H1 (cell line): Measurements from ENCODE around the gene USP20. TPM values are rescaled to one million over a fixed set of nuclear protein-coding genes. Genes with fewer than 3 reads are reported as not detected.

ENCODE experiments used
- EZH2 ChIP-seq: fragments of 200-600 bp; sonication (generic); IDR thresholded peaks from 2 replicates; pipeline ENCODE4 v1.7.1; 2012; ENCODE audit warnings: low read depth, mild to moderate bottlenecking, moderate library complexity, low read length, inconsistent platforms; ENCODE audit not compliant: severe bottlenecking
- GABPA ChIP-seq: IDR thresholded peaks from 2 replicates; pipeline ENCODE4 v1.6.1; 2011; ENCODE audit warnings: mild to moderate bottlenecking, low read length, moderate library complexity, borderline replicate concordance; ENCODE audit not compliant: insufficient read depth
- PHF8 ChIP-seq: fragments of 200-600 bp; sonication (generic); conservative IDR thresholded peaks from 2 replicates; pipeline ENCODE4 v1.7.1; 2012; ENCODE audit warnings: low read depth, mild to moderate bottlenecking, inconsistent platforms, low read length, moderate library complexity
- SIN3A ChIP-seq, 2 experiments: IDR thresholded peaks in 1 of 2; conservative IDR thresholded peaks in 1 of 2; 2 replicates each; pipeline ENCODE4 v1.6.1; 2011 to 2012; ENCODE audit warnings: low read length in 2 of 2, improper control_type of control experiment in 1 of 2, low read depth in 1 of 2, mild to moderate bottlenecking in 1 of 2
- polyA plus RNA-seq, 7 experiments: library from polyadenylated mRNA; depleted of rRNA in 3 of 7; stranded (reverse) in 5 of 7; unstranded in 2 of 7; fragments of >200 nt in 5 of 7; fragments of 200-250 nt in 2 of 7; gene quantifications; 1 replicate in 5 of 7; 2 replicates in 1 of 7; 4 replicates in 1 of 7; pipeline versions ENCODE4 v1.2.1 to v1.2.3, GENCODE V29; 2011 to 2013; ENCODE audit warnings: missing spikeins in 2 of 7, mixed read lengths in 2 of 7
- total RNA-seq: library from RNA; stranded (reverse); fragmentation: NEBNext Ultra II Directional; extraction: Animal tissue kit (Norgen Biotek cat#: 25700); gene quantifications from 2 replicates; pipeline ENCODE4 v1.2.1, GENCODE V29; 2021

Gene USP20
- total and polyA plus RNA-seq, 2 of the 8 experiments (the other 6 are each of a cell fraction or from before 2014, with no cell fraction given), result 13.4 to 23.0 TPM

DNA sequence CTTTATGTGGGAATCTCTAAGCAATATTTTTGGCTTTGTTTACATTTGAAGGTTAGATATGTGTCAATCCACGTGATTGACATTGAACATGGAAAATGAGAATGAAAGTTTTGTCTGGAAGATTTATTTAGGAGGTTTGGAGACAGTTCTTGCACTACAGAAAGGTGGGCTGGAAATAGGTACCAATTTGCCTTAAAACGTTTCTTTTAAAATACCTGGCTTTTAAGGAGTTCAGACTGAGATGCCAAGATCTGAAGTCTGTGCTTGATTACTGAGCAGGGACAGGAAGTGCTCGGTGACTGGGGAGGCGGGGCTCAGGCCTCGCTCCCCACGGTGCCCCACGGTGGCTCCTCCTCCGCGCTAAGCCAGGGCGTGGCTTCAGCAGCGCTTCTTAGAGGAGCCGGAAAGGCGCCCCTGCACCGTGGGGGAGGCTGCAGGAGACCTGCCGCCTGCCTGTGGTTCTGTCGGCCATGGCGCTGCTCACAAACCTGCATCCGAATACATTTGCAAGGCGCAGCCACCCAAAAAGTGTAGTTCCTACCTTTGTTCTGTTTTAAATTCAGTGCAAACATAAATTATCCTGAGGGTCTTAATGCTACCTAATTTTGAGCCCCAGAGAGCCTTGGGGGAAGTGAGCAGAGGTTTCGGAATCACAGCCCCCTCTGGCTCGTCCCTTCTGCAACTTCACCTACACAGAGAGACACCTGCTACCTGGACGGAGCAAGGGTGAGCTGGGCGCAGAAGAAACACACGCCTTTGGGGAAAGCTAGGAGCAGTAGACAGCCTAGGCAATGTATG, 49.2 kb downstream of the USP20 start (continued):
- TF ChIP-seq EZH2 (no peak), SIN3A (conservative IDR thresholded peaks at IDR 0.05 in 1 of 2, IDR thresholded peaks at IDR 0.05 in 1 of 2; ENCODE audit: low read depth in 1 of 2, low read length in 2 of 2) (0 out of 4 replicates have a peak, but pooled peaks of 1 of the 2 experiments have one; percentile 19), GABPA (no peak), PHF8 (no peak; the same call in 1 of the 2 replicates)
